Ovary (tissue), 9 donors: ENCODE data around the gene GREM2. TPM values are rescaled to one million over a fixed set of nuclear protein-coding genes. Genes with fewer than 3 reads are reported as not detected.

Experiments
- DNase-seq, 5 donors: peaks; one replicate each; pipeline ENCODE4 v3.0.0-alpha.2; 2019 to 2020
- H3K27ac ChIP-seq, 2 donors: fragments of 200-600 bp; one replicate each; pipeline versions ENCODE4 v1.5.1 to v1.8.0; 2019 to 2022
- H3K27me3 ChIP-seq: fragments of 200-600 bp; one replicate; pipeline ENCODE4 v1.8.0; 2022
- H3K36me3 ChIP-seq: fragments of 200-600 bp; sonication (generic); one replicate; pipeline ENCODE4 v1.5.1; 2019
- H3K4me1 ChIP-seq: one replicate; pipeline ENCODE4 v1.8.1; 2013; ENCODE audit warnings: mild to moderate bottlenecking, moderate library complexity; ENCODE audit not compliant: insufficient read depth
- H3K4me3 ChIP-seq: fragments of 200-600 bp; sonication (generic); one replicate; pipeline ENCODE4 v1.5.1; 2017
- H3K9me3 ChIP-seq, 2 donors: fragments of 200-600 bp in 1 of 2; sonication (generic) in 1 of 2; one replicate each; pipeline versions ENCODE4 v1.5.1 to v1.8.1; 2013 to 2019; ENCODE audit warnings: mild to moderate bottlenecking in 1 of 2, moderate library complexity in 1 of 2
- CTCF ChIP-seq, 3 donors: fragments of 450-650 bp in 2 of 3; fragments of 200-600 bp in 1 of 3; IDR thresholded peaks; one replicate each; pipeline versions ENCODE4 v1.5.1 to v1.8.0; 2016 to 2022; ENCODE audit warnings: antibody characterized with exemption in 3 of 3, mild to moderate bottlenecking in 1 of 3
- EP300 ChIP-seq: sonication (generic); formaldehyde crosslinking; IDR thresholded peaks from one replicate; pipeline ENCODE4 v1.6.1; 2017; ENCODE audit warnings: antibody characterized with exemption
- POLR2A ChIP-seq: fragments of 450-650 bp; IDR thresholded peaks from one replicate; pipeline ENCODE4 v1.6.1; 2017; ENCODE audit warnings: antibody characterized with exemption, mild to moderate bottlenecking, moderate library complexity
- WGBS, 3 donors: extraction: QIAGEN DNeasy Blood & Tissue Kit in 1 of 3; methylation state at CpG; one replicate each; pipeline versions ENCODE4 v1.1.5 to v1.1.7; 2013 to 2017; 5-methylcytosine and 5-hydroxymethylcytosine counted together
- intact Hi-C, 4 donors: fragments of 100-400 bp; cut with DNase I; formaldehyde crosslinking; loops; one replicate each; pipeline versions ENCODE4 v1.11.0 to v1.15.1; 2022 to 2023
- polyA plus RNA-seq, 2 donors: library from polyadenylated mRNA; stranded (reverse); fragments of 200-250 nt in 1 of 2; fragments of 350-450 nt in 1 of 2; fragmentation: Illumina TruSeq in 1 of 2; extraction: RNeasy Lipid Tissue Mini Kit (QIAGEN cat#74804) in 1 of 2; gene quantifications; one replicate each; pipeline ENCODE4 v1.2.3, GENCODE V29; 2013 to 2014
- total RNA-seq, 7 donors: library from RNA; depleted of rRNA in 2 of 7; stranded (reverse); fragments of >200 nt in 2 of 7; fragmentation: NEBNext Ultra II Directional in 3 of 7; extraction: Animal tissue kit (Norgen Biotek cat#: 25700) in 3 of 7; gene quantifications; one replicate each; pipeline versions ENCODE4 v1.1.0 to v1.2.4, GENCODE V29; 2016 to 2023
- donor health status: DM: no; HTN: no; CAD: no; lungs with moderate emphysema.
- donor health status: DM: no; HTN: no; CAD: no.
- donor health status: Bipolar disorder and iron deficiency.
- donor health status: DM: yes; HTN: yes; CAD: no.
- donor health status: DM: no; HTN: no; CAD: no.
- donor health status: DM: yes; HTN: yes; CAD: no.

Gene GREM2
- total and polyA plus RNA-seq, 9 donors: 0.95 to 16.7 (median 5.4) TPM

- H3K27ac ChIP-seq: no peak overlapping the region
- intact Hi-C loops: no loop called here
- H3K4me3 ChIP-seq: no peak overlapping the region
- H3K4me1 ChIP-seq: no peaks in the 10 kb centered on the region
- no peak for DNase-seq
- 34 to 43% (median 37%) methylated on average over 6 of the region's 6 CpGs for WGBS, 3 donors
- H3K27me3 ChIP-seq: no peaks in the 10 kb centered on the region
- H3K36me3 ChIP-seq: no peaks in the 10 kb centered on the region
- TF ChIP-seq CTCF (IDR thresholded peaks at IDR 0.05): no peak
- no peak for TF ChIP-seq POLR2A
- no peak for TF ChIP-seq EP300
- no peaks in the 10 kb centered on the region for H3K9me3 ChIP-seq
Measured at GRCh38 chr1:240465531-240465940, 146.4 kb downstream of the GREM2 start.

GRCh38 chr1:240464099-240464498 is 147.9 kb downstream of the GREM2 start:
- intact Hi-C loops: no loop called here
- Histone ChIP-seq H3K27me3 (no peaks in the 10 kb centered on the region), H3K36me3 (no peaks in the 10 kb centered on the region), H3K4me3 (no peak overlapping the region), H3K9me3 (no peaks in the 10 kb centered on the region), H3K27ac (no peak overlapping the region), H3K4me1 (no peaks in the 10 kb centered on the region)
- 91% methylated on average over 2 of the region's 2 CpGs for WGBS, 3 donors
- no peak for DNase-seq
- TF ChIP-seq CTCF (IDR thresholded peaks at IDR 0.05): no peak
- no peak for TF ChIP-seq EP300
- TF ChIP-seq POLR2A: no peak

GRCh38 chr1:240462766-240463395 is 149.1 kb downstream of the GREM2 start:
- WGBS, 3 donors: 74 to 82% (median 78%) methylated on average over 7 of the region's 7 CpGs
- Histone ChIP-seq H3K4me3 (no peak overlapping the region), H3K9me3 (no peaks in the 10 kb centered on the region), H3K4me1 (no peaks in the 10 kb centered on the region), H3K27me3 (no peaks in the 10 kb centered on the region), H3K36me3 (no peaks in the 10 kb centered on the region), H3K27ac (no peak overlapping the region)
- TF ChIP-seq POLR2A: no peak
- TF ChIP-seq EP300: no peak
- TF ChIP-seq CTCF (IDR thresholded peaks at IDR 0.05): no peak
- DNase-seq: no peak
- intact Hi-C loops: no loop called here

- TF ChIP-seq EP300 (no peak), CTCF (IDR thresholded peaks at IDR 0.05) (no peak), POLR2A (no peak)
- no peaks in the 10 kb centered on the region for H3K36me3 ChIP-seq
- no peak overlapping the region for H3K27ac ChIP-seq
- H3K4me1 ChIP-seq: no peaks in the 10 kb centered on the region
- intact Hi-C loops: no loop called here
- no peaks in the 10 kb centered on the region for H3K9me3 ChIP-seq
- H3K27me3 ChIP-seq: no peaks in the 10 kb centered on the region
- DNase-seq: no peak
- WGBS, 3 donors: 67 to 84% (median 72%) methylated on average over 3 of the region's 3 CpGs
- H3K4me3 ChIP-seq: no peak overlapping the region
Measured at GRCh38 chr1:240462277-240462676, 149.7 kb downstream of the GREM2 start.
